CD4-positive, alpha-beta T cell treated with Interleukin-17A for 1 hour (primary cell): Measurements from ENCODE around the gene DUOXA1.
"Not testable (repeated sequence)": the region's sequence is repeated elsewhere in the genome, so short reads cannot be mapped to it uniquely, and the experiment has no call there.

Experiments
- DNase-seq: peaks from one replicate; pipeline ENCODE4 v3.0.0-alpha.2; 2020

The DUOXA1 gene

DNA sequence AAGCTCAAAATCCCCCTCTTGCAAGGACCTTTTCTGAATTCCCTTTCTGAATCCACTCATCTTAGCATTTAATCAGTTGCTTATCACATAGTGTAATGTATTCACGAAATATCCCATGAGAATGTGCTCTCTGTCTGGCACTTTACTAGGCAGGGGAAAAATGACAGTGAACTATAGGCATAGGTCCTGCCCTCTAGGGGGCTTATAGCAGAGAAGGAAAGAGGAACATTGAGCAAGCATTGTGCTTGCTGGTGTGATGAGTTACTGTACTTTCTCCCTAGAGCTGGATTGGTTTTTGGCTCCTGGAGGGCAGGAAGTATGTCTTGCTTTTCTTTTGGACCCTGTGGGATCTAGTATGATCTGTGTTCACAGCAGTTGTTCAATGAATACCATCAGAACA, 42.2 kb downstream of the DUOXA1 start:
- no peak for DNase-seq

DNA sequence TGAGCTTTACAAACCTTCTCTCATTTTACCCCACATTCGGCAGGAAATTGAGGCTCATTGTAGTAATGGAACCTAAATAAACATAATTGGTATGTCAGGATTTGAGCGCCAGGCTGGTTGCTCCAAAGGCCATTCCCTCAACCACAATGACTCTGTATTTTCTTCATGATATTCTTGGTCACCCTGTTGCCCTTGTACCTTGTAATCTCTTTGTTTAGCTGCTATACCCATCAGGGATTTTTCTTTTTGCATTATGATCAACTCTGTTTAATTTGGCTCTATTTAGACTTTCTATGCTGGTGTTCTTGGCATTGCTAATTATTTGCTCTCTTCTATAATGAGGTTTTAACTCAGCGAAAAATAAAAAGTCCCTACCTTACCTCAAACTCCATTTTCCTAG, 45.5 kb downstream of the DUOXA1 start:
- DNase-seq, result no peak

GRCh38 chr15:45083223-45083622, 46.5 kb downstream of the DUOXA1 start:
- DNase-seq, result no peak

DNA sequence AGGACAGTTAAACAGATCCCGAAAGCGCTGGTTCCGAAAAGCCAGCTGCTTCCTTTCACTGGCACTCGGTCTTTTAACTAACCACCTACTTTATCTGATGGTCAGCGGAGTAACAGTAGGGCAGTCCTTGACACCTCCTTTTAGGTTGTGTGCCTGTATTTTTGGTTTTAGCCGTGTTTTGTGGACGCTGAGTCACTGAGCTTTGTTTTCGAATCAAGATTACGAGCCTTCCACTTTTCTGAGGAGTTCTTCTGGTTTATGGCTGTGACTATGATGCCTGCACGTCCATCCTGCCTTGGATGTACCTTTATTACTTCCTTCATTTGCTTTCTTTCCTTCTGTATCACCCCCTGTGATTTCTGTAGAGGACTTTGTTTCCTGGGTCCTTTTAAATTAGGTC, 47.3 kb downstream of the DUOXA1 start:
- not testable (repeated sequence) for DNase-seq

DNA sequence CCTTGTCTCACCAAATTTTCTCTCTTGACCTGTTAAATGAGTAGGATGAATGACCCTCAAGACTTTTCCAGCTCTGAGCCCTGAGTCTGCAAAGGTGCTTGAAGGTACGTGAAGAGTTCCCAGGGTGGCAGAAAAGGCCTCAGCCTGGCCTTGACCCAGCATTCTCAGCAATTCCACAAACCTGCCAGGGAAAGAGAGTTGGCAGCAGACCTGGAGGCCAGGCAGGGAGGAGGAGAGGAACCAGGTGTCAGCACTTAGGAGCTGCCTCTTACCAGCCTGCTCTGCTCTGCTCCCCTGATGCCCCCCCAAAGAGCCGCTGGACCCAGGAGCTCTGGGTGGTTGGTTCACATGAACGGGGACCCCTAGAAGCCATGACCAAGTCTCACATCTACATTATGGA, 49.1 kb downstream of the DUOXA1 start:
- DNase-seq, result not testable (repeated sequence)

DNA sequence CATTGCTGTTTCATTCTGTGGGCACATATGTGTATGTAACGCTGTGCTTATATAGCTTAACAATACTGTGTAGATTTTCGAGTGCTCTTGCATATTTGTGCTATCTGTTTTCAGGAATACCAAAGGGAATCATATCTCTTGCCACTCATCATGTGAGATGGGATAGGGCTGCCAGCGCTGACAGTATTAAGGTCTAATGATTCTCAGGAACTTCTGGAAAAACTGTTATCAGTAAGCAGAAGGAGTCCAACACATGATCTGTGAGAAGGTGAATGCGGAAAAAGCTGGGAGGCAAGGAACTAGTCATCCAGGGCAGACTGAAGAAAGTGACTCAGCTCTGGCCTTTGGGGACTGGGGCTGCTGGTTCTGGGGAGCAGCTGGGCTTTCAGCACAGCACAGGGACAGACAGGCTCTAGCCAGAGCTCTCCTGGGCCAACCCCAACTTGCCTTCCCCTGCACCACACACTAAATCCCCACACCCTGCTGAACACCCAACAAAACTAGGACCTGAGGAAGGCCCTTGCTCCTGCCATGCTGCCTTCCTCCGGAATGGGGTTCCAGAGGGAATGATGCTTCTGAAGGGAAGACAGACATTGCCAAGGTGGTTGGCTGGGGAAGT, 49.9 kb downstream of the DUOXA1 start:
- not testable (repeated sequence) for DNase-seq

DNA sequence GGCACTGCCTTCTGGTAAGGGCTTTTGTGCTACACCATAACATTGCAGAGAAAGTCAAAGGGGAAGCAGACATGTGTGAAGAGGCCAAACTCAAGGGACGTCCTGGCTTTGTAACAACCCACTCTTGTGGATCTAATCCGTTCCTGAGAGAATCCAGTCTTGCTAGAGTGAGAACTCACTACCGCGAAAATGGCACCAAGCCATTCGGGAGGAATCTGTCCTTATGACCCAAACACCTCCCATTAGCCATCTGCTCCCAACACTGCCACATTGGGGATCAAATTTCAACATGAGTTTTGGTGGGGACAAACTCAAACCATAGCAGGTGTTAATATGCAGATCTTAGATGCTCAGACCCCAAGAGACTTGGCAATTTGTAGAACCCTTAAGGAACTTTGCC, 50.5 kb downstream of the DUOXA1 start:
- DNase-seq, result not testable (repeated sequence)

DNA sequence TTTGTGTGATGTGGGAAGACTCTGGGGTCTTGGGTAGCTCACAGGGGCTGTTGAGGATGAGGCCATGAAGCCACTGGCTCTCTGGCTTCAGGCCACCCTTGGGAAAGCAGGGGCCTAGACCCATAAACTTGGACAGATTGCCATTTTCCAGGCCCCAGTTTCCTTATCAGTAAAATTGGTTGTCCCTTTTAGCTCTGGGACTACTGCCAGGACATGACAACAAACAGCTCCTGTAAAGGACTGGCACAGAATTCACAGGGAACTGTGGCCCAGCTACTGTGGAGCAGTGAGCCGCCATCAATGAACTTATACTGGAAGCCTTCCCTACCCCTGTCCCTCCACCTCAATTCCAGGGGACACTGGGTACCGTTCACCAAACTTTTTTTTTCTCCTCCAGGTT, 52.3 kb downstream of the DUOXA1 start:
- DNase-seq, result not testable (repeated sequence)

- not testable (repeated sequence) for DNase-seq
These were observed 54.0 kb downstream of the DUOXA1 start for GRCh38 chr15:45075440-45076320.

DNA sequence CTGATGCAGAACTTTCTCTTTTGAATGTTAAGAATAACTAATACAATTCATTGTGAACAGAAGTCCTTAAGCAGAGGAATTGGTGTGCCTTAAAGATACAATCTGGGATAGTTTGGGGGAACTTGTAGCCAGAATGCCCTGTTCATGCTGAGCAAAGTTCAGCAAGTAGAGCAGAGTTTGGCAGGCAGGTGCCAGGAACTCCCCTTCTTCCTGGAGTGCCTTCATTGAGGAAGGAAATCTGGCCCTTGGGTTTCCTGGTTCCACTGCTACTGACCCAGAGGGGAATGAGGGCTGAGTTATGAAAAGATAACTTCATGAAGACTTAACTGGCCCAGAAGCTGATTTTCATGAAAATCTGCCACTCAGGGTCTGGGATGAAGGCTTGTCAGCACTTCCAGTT, 56.1 kb downstream of the DUOXA1 start:
- not testable (repeated sequence) for DNase-seq

- DNase-seq, result not testable (repeated sequence)
These were observed 59.7 kb downstream of the DUOXA1 start for GRCh38 chr15:45069942-45070360.
